22Rv1 (cell line): ENCODE data around the gene PHLDB3.
"Not testable (repeated sequence)": the region's sequence is repeated elsewhere in the genome, so short reads cannot be mapped to it uniquely, and the experiment has no call there.

Experiments
- H3K27ac ChIP-seq: fragments of 450-650 bp; 2 replicates; pipeline ENCODE4 v1.5.1; 2017
- ZFX ChIP-seq: fragments of 450-650 bp; IDR thresholded peaks from 2 replicates; pipeline ENCODE4 v1.6.1; 2017; ENCODE audit warnings: antibody characterized with exemption, borderline replicate concordance
- TF ChIP-seq, protein P1 (sequence below): fragments of 450-650 bp; IDR thresholded peaks from 2 replicates; pipeline ENCODE4 v1.5.1; 2017; ENCODE audit warnings: mild to moderate bottlenecking

Gene PHLDB3

DNA sequence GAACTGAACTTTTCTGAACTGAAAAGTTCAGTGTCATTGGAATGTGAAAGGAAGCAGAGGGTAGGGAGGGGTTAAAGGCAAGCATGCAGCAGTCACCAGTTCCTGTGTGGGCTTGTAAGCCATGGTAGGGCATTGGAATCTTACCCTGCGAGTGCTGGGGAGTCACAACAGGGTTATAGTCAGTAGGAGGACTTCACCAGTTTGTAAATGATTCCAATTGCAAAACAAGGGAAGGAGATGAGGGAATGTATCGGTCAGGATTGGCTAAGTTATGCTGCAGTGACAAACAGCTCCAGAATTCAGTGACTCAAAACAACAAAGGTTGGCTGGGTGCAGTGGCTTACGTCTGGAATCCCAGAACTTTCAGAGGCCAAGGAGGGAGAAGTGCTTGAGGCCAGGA is 52.0 kb downstream of the PHLDB3 start:
- TF ChIP-seq, protein P1, sequence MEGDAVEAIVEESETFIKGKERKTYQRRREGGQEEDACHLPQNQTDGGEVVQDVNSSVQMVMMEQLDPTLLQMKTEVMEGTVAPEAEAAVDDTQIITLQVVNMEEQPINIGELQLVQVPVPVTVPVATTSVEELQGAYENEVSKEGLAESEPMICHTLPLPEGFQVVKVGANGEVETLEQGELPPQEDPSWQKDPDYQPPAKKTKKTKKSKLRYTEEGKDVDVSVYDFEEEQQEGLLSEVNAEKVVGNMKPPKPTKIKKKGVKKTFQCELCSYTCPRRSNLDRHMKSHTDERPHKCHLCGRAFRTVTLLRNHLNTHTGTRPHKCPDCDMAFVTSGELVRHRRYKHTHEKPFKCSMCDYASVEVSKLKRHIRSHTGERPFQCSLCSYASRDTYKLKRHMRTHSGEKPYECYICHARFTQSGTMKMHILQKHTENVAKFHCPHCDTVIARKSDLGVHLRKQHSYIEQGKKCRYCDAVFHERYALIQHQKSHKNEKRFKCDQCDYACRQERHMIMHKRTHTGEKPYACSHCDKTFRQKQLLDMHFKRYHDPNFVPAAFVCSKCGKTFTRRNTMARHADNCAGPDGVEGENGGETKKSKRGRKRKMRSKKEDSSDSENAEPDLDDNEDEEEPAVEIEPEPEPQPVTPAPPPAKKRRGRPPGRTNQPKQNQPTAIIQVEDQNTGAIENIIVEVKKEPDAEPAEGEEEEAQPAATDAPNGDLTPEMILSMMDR = no peak
- no peak for TF ChIP-seq ZFX
- no peak overlapping the region for H3K27ac ChIP-seq

DNA sequence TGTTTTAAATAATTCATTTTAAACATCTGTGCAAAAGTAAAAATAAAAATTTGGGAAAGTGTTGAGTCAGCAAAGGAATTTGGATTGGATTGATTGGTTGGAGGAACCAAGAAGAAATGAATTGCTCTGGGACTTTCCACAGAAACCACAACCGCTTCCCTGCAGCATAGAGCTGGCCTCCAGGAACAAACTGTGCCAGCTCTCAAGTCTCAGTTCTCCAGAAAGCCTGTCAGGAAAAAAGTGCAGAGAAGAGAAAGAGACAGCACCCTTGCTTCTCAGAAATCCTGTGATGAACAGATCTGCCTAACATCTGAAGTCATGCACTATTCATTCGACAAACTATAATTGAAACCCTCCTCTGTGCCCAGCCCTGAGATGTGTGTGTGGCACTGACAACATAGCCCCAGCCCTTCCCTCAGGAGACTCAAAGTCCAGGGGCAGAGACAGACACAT is 54.0 kb downstream of the PHLDB3 start:
- TF ChIP-seq, protein P1 = no peak
- no peak for TF ChIP-seq ZFX
- H3K27ac ChIP-seq = no peak overlapping the region

DNA sequence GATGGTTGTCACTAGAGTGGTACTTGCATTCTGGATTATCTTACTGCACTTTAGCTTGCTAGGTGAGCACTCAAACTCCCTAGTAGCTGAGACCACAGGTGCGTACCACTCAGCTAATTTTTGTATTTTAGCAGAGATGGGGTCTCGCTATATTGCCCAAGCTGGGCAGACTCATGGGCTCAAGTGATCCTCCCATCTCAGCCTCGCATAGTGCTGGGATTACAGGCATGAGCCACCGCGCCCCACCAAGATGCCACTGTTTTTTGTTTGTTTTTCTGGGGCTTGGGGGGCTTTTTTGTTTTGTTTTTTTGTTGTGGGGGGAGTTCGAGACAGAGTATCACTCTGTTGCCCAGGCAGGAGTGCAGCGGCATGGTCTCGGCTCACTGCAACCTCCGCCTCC is 56.9 kb downstream of the PHLDB3 start:
- TF ChIP-seq, protein P1 = no peak
- TF ChIP-seq ZFX = no peak

DNA sequence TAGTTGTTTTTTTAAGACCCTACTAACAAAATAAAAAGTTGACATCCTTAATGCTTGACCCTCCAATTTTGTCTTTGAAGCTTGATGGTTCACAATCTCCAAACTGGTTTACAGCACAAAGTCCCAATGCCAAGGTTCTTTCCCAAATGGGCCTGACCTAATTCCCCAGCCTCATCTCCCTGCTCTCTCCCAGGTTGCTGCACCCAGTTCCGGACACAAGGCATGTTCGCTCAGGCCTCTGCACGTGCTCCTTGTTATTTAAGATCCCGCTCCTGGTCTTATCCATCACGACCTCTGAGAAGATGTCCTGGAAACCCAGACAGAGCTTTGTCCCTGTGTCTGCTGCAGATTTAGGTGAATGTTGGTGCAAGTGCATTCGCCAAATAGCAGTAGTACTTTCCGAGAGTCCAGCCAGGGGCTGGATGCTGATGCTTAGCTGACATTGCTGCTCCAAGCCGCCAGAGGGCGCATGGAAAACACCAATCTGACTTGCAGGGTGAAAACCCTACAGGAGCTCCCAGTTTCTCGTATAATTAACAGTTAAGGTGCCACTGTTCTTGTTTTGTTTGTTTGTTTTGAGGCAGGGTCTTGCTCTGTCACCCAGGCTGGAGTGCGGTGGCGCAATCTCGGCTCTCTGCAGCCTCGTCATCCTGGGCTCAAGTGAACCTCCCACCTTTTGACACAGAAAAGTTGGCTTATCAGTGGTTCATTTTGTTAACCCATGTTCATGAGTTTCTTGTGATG is 57.6 kb downstream of the PHLDB3 start:
- TF ChIP-seq, protein P1 = peak; percentile 89
- TF ChIP-seq ZFX = no peak
- no peak overlapping the region for H3K27ac ChIP-seq

More for the DNA sequence above, 56.9 kb downstream of the PHLDB3 start:
- H3K27ac ChIP-seq = no peak overlapping the region

DNA sequence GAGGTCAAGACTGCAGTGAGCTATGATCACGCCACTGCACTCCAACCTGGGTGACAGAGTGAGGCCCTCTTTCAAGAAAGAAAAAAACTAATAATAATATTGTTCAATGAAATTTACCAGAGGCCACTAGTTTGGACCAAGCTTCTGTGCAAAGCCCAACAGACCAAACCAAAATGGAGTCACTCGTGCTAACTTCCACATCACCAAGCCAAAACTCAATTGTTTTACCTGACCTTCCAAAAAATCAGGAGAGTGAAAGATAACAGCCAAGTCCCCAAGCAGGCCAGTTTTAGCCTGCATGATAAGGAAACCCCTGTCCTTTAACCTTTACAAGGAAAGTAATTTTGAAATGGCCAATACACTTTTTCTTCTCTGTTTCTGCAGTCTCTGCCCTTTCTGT is 59.1 kb downstream of the PHLDB3 start:
- TF ChIP-seq ZFX = no peak
- TF ChIP-seq, protein P1 = no peak
- H3K27ac ChIP-seq = no peak overlapping the region

DNA sequence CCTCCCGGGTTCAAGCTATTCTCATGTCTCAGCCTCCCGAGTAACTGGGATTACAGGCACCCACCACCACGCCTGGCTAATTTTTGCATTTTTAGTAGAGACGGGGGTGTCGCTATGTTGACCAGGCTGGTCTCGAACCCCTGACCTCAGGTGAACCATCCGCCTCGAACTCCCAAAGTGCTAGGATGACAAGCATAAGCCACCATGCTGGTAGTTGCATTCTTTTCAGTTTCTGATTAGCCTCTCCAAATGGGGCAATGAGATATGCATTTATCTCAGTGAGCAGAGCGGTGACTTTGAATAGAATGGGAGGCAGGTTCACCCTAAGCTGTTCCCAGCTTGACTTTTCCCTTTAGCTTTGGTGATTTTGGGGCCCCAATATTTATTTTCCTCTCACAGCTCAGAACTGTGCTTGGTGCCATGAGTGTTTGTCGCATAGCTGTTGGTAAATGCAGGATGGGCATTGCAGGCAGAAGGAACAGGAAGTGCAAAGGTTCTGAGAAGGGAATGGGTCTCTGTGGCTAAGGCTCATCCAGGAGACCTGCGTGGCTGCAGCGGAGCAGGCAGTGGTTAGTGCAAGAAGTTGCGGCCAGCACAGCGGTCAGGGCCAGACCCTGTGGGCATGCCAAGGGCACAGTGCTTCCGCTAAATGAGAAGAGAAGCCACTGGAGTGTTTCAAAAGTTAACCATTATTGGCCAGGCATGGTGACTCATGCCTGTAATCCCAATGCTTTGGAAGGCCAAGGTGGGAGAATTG is 59.8 kb downstream of the PHLDB3 start:
- TF ChIP-seq ZFX = no peak
- TF ChIP-seq, protein P1 = no peak
- H3K27ac ChIP-seq = no peak overlapping the region

DNA sequence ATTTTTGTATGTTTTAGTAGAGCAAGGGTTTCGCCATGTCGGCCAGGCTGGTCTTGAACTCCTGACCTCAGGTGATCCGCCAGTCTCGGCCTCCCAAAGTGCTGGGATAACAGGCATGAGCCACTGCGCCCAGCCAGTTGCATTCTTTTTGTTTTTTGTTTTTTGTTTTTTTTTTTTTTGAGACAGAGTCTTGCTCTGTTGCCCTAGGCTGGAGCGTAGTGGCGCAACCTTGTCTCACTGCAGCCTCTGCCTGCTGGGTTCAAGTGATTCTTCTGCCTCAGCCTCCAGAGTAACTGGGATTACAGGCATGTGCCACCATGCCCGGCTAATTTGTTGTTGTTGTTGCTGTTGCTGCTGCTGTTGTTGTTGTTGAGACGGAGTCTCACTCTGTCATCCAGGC is 60.5 kb downstream of the PHLDB3 start:
- H3K27ac ChIP-seq = not testable (repeated sequence)
